Transverse colon (tissue), 4 donors: ENCODE data around the gene PLPP2. TPM values are rescaled to one million over a fixed set of nuclear protein-coding genes. Genes with fewer than 3 reads are reported as not detected.
A peak's percentile ranks its signal among the peaks of the same experiment; 100 is the strongest.

Source experiments
- DNase-seq: peaks from one replicate; pipeline ENCODE4 v3.0.0-alpha.2; 2019
- H3K27ac ChIP-seq, 4 donors: fragments of 200-600 bp; sonication (generic); 2 replicates each; pipeline ENCODE4 v1.5.1; 2016 to 2018; ENCODE audit warnings: inconsistent platforms in 4 of 4
- H3K27me3 ChIP-seq: fragments of 200-600 bp; sonication (generic); 2 replicates; pipeline ENCODE4 v1.5.1; 2017; ENCODE audit warnings: inconsistent platforms
- H3K36me3 ChIP-seq, 4 donors: fragments of 200-600 bp; sonication (generic); 2 replicates each; pipeline ENCODE4 v1.5.1; 2017 to 2019; ENCODE audit warnings: inconsistent platforms in 4 of 4
- H3K4me1 ChIP-seq, 4 donors: fragments of 200-600 bp; sonication (generic); 2 replicates each; pipeline ENCODE4 v1.5.1; 2017 to 2020; ENCODE audit warnings: inconsistent platforms in 4 of 4
- H3K4me3 ChIP-seq, 4 donors: fragments of 200-600 bp; sonication (generic); 1 replicate in 1 of 4; 2 replicates in 3 of 4; pipeline versions ENCODE4 v1.5.1 to v1.6.1; 2017 to 2019; ENCODE audit warnings: inconsistent platforms in 4 of 4
- H3K9me3 ChIP-seq, 2 donors: fragments of 200-600 bp; sonication (generic); 2 replicates each; pipeline ENCODE4 v1.5.1; 2017 to 2019; ENCODE audit warnings: inconsistent platforms in 2 of 2
- CTCF ChIP-seq, 5 experiments: fragments of 200-600 bp in 3 of 5; fragments of 450-650 bp in 2 of 5; sonication (generic) in 3 of 5; IDR thresholded peaks; 1 replicate in 2 of 5; 2 replicates in 3 of 5; pipeline ENCODE4 v1.5.1; 2016 to 2017; ENCODE audit warnings: antibody characterized with exemption in 5 of 5, inconsistent platforms in 3 of 5, mild to moderate bottlenecking in 2 of 5, moderate library complexity in 1 of 5
- EP300 ChIP-seq: sonication (generic); formaldehyde crosslinking; IDR thresholded peaks from one replicate; pipeline ENCODE4 v1.6.1; 2017; ENCODE audit warnings: antibody characterized with exemption, low read depth
- POLR2A ChIP-seq: fragments of 450-650 bp; IDR thresholded peaks from one replicate; pipeline ENCODE4 v1.6.1; 2016; ENCODE audit warnings: antibody characterized with exemption, mild to moderate bottlenecking, moderate library complexity
- POLR2AphosphoS5 ChIP-seq, 3 donors: sonication (generic); formaldehyde crosslinking; IDR thresholded peaks; one replicate each; pipeline ENCODE4 v1.6.1; 2016; ENCODE audit warnings: antibody characterized with exemption in 3 of 3
- WGBS, 2 donors: methylation state at CpG; one replicate each; pipeline ENCODE4 v1.1.5; 2018; ENCODE audit warnings: low coverage in 1 of 2; 5-methylcytosine and 5-hydroxymethylcytosine counted together
- in situ Hi-C, 4 donors: fragments of 200-750 bp; cut with MboI; loops; one replicate each; pipeline versions ENCODE4 v1.15.0 to v1.15.1; 2017; ENCODE audit warnings: low sequenced_read_pairs in 3 of 4, low pct_ligation_motif_present in 1 of 4, low pct_unique_long_range_greater_than_20kb in 1 of 4
- intact Hi-C: fragments of 100-400 bp; cut with DNase I; formaldehyde crosslinking; loops from one replicate; pipeline ENCODE4 v1.15.1; 2023; ENCODE audit warnings: low total_unique reads
- total RNA-seq, 4 donors: library from RNA; depleted of rRNA; stranded (reverse); fragments of >200 nt; gene quantifications; one replicate each; pipeline ENCODE4 v1.1.0, GENCODE V29; 2016

PLPP2 gene
- total RNA-seq, 4 donors from 2014 or later: 130 to 190 (median 159) TPM

GRCh38 chr19:306151-306900 lies 15.1 kb upstream of the PLPP2 start:
- H3K9me3 ChIP-seq: no peaks in the 10 kb centered on the region
- 93% methylated on average over 43 of the region's 50 CpGs; no CpG with 5 or more reads in 1 of the 2 donors for WGBS, 2 donors
- DNase-seq: no peak
- intact Hi-C loops (no loop called here), in situ Hi-C loops (no loop called here)
- H3K36me3 ChIP-seq: peaks cover 0 to 29% (median 0%) of the 10 kb centered on the region in 4 donors
- H3K4me1 ChIP-seq: no peaks in the 10 kb centered on the region
- H3K4me3 ChIP-seq: no peak overlapping the region
- no peak overlapping the region for H3K27ac ChIP-seq
- H3K27me3 ChIP-seq: no peaks in the 10 kb centered on the region
- TF ChIP-seq EP300 (no peak), CTCF (IDR thresholded peaks at IDR 0.05) (no peak), POLR2AphosphoS5 (IDR thresholded peaks at IDR 0.05) (no peak)

GRCh38 chr19:305240-306150 lies 14.3 kb upstream of the PLPP2 start:
- no peak overlapping the region for H3K4me3 ChIP-seq
- H3K27ac ChIP-seq: no peak overlapping the region
- intact Hi-C loops (no loop called here), in situ Hi-C loops (no loop called here)
- TF ChIP-seq POLR2A (no peak), EP300 (no peak), CTCF (IDR thresholded peaks at IDR 0.05) (no peak), POLR2AphosphoS5 (IDR thresholded peaks at IDR 0.05) (no peak)
- H3K36me3 ChIP-seq: peaks cover 0 to 27% (median 0%) of the 10 kb centered on the region in 4 donors
- 92% methylated on average over 17 to 43 of the region's 43 CpGs for WGBS, 2 donors
- DNase-seq: no peak
- no peaks in the 10 kb centered on the region for H3K9me3 ChIP-seq
- no peaks in the 10 kb centered on the region for H3K27me3 ChIP-seq
- no peaks in the 10 kb centered on the region for H3K4me1 ChIP-seq

DNA sequence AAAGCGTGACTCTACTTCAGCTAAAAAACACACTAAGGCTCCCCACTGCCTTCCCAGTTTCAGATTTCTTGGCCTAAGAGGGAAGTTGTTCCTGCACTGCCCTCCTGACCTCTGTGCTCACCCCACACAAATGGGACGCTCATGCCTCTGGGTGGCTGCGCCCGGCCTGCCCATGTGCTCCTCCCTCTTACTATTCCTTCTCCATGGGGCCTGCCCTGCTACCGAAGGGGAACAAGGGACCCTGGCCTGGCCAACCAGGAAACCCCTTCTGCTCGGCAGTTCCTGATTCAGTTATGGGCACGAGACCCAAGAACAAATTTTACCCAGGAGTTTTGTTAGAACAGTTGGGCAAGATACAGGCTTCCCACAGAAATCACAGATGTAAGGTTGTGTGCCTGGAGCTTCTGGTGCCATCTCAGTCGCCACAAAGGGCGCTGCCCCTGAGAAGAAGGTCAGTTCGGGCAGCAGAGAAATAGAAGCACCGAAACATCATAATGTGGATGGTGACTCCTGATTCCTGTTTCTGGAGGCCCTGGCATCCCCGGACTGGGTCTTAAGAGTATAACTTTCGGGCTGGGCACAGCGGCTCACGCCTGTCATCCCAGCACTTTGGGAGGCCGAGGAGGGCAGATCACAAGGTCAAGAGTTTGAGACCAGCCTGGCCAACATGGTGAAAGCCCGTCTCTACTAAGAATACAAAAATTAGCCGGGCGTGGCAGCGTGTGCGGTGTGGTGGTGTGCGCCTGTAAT lies 5.4 kb upstream of the PLPP2 start:
- H3K27ac ChIP-seq: peak overlapping the region in 1 of 4 donors; percentile 15
- H3K4me3 ChIP-seq: no peak overlapping the region
- no peak for TF ChIP-seq POLR2AphosphoS5 (IDR thresholded peaks at IDR 0.05)
- TF ChIP-seq CTCF (IDR thresholded peaks at IDR 0.05): no peak
- TF ChIP-seq EP300: no peak
- no peak for TF ChIP-seq POLR2A
- H3K9me3 ChIP-seq: no peaks in the 10 kb centered on the region
- 80% methylated on average over 22 of the region's 22 CpGs; no CpG with 5 or more reads in 1 of the 2 donors for WGBS, 2 donors
- intact Hi-C loops (no loop called here), in situ Hi-C loops (no loop called here)
- DNase-seq: peak; percentile 31
- peaks cover 36% of the 10 kb centered on the region for H3K27me3 ChIP-seq
- peaks cover 8 to 26% (median 20%) of the 10 kb centered on the region in 4 donors for H3K4me1 ChIP-seq
- no peaks in the 10 kb centered on the region for H3K36me3 ChIP-seq
